ENCODE data around the gene SUPT6H.

DNA sequence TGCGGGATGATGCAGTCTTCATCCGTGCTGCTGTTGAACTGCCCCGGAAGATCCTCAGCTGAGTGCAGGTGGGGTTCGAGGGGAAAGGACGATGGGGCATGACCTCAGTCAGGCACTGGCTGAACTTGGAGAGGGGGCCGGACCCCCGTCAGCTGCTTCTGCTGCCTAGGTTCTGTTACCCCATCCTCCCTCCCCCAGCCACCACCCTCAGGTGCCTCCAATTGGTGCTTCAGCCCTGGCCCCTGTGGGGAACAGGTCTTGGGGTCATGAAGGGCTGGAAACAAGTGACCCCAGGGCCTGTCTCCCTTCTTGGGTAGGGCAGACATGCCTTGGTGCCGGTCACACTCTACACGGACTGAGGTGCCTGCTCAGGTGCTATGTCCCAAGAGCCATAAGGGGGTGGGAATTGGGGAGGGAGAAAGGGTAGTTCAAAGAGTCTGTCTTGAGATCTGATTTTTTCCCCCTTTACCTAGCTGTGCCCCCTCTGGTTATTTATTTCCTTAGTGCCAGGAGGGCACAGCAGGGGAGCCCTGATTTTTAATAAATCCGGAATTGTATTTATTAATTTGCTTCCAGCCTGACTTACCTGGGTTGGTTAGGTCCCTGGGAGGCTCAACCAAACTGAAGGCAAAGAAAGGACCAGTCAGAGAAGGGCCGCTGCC, 87.6 kb downstream of the SUPT6H start:
- TF ChIP-seq, protein P1, sequence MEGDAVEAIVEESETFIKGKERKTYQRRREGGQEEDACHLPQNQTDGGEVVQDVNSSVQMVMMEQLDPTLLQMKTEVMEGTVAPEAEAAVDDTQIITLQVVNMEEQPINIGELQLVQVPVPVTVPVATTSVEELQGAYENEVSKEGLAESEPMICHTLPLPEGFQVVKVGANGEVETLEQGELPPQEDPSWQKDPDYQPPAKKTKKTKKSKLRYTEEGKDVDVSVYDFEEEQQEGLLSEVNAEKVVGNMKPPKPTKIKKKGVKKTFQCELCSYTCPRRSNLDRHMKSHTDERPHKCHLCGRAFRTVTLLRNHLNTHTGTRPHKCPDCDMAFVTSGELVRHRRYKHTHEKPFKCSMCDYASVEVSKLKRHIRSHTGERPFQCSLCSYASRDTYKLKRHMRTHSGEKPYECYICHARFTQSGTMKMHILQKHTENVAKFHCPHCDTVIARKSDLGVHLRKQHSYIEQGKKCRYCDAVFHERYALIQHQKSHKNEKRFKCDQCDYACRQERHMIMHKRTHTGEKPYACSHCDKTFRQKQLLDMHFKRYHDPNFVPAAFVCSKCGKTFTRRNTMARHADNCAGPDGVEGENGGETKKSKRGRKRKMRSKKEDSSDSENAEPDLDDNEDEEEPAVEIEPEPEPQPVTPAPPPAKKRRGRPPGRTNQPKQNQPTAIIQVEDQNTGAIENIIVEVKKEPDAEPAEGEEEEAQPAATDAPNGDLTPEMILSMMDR (IDR thresholded peaks at IDR 0.05) = no peak
- no peak for TF ChIP-seq POLR2A (IDR thresholded peaks at IDR 0.05)
